Testis (tissue), 3 donors: ENCODE results near the gene CALML3. TPM values are rescaled to one million over a fixed set of nuclear protein-coding genes. Genes with fewer than 3 reads are reported as not detected.

ENCODE experiments used
- DNase-seq: peaks from one replicate; pipeline ENCODE4 v3.0.0-alpha.2; 2019
- H3K27ac ChIP-seq, 2 donors: fragments of 200-600 bp; sonication (generic); one replicate each; pipeline ENCODE4 v1.5.1; 2019
- H3K27me3 ChIP-seq: fragments of 200-600 bp; sonication (generic); one replicate; pipeline ENCODE4 v1.5.1; 2019
- H3K36me3 ChIP-seq: fragments of 200-600 bp; sonication (generic); one replicate; pipeline ENCODE4 v1.5.1; 2017; ENCODE audit warnings: low read depth; ENCODE audit errors: missing control alignments
- H3K4me1 ChIP-seq: fragments of 200-600 bp; sonication (generic); one replicate; pipeline ENCODE4 v1.5.1; 2019
- H3K4me3 ChIP-seq, 2 donors: fragments of 200-600 bp; sonication (generic); one replicate each; pipeline ENCODE4 v1.5.1; 2017 to 2019
- H3K9me3 ChIP-seq: fragments of 200-600 bp; sonication (generic); one replicate; pipeline ENCODE4 v1.5.1; 2017
- POLR2A ChIP-seq: fragments of 450-650 bp; IDR thresholded peaks from one replicate; pipeline ENCODE4 v1.6.1; 2017; ENCODE audit warnings: antibody characterized with exemption, mild to moderate bottlenecking, moderate library complexity
- WGBS, 2 donors: methylation state at CpG; one replicate each; pipeline ENCODE4 v1.1.5; 2018; 5-methylcytosine and 5-hydroxymethylcytosine counted together
- intact Hi-C: fragments of 100-400 bp; cut with DNase I; formaldehyde crosslinking; loops from one replicate; pipeline ENCODE4 v1.15.1; 2023; ENCODE audit warnings: low total_unique reads
- polyA plus RNA-seq: library from polyadenylated mRNA; stranded (reverse); fragments of 350-450 nt; fragmentation: Illumina TruSeq; extraction: RNeasy Lipid Tissue Mini Kit (QIAGEN cat#74804); gene quantifications from one replicate; pipeline ENCODE4 v1.2.3, GENCODE V29; 2014; ENCODE audit warnings: low read depth, low replicate concordance; ENCODE audit not compliant: insufficient read depth
- total RNA-seq, 2 donors: library from RNA; depleted of rRNA; stranded (reverse); fragments of >200 nt; gene quantifications; one replicate each; pipeline ENCODE4 v1.2.3, GENCODE V29; 2016
- TF ChIP-seq, protein P1 (sequence below), 3 experiments: fragments of 450-650 bp in 2 of 3; fragments of 200-600 bp in 1 of 3; sonication (generic) in 1 of 3; IDR thresholded peaks; one replicate each; pipeline ENCODE4 v1.5.1; 2016 to 2019; ENCODE audit warnings: antibody characterized with exemption in 3 of 3, mild to moderate bottlenecking in 2 of 3, moderate library complexity in 1 of 3

CALML3 gene
- total and polyA plus RNA-seq, 3 donors from 2014 or later = 0.19 to 1.5 (median 0.63) TPM

DNA sequence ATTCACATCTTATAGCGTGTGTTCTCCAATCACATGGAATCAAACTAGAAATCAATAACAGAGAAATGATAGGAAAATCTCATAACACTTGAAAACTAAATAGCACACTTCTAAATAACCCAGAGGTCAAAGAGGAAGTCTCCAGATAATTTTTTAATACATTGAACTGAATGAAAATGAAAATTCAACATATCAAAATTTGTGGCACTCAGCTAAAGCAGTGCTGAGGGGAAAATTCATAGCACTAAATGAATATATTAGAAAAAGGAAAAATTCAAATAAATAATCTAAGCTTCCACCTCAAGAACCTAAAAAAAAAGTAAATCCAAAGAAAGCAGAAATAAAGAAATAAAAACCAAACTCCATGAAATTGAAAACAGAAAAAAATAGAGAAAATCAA is 17.3 kb downstream of the CALML3 start:
- TF ChIP-seq, protein P1, sequence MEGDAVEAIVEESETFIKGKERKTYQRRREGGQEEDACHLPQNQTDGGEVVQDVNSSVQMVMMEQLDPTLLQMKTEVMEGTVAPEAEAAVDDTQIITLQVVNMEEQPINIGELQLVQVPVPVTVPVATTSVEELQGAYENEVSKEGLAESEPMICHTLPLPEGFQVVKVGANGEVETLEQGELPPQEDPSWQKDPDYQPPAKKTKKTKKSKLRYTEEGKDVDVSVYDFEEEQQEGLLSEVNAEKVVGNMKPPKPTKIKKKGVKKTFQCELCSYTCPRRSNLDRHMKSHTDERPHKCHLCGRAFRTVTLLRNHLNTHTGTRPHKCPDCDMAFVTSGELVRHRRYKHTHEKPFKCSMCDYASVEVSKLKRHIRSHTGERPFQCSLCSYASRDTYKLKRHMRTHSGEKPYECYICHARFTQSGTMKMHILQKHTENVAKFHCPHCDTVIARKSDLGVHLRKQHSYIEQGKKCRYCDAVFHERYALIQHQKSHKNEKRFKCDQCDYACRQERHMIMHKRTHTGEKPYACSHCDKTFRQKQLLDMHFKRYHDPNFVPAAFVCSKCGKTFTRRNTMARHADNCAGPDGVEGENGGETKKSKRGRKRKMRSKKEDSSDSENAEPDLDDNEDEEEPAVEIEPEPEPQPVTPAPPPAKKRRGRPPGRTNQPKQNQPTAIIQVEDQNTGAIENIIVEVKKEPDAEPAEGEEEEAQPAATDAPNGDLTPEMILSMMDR (IDR thresholded peaks at IDR 0.05) = no peak
- TF ChIP-seq POLR2A = no peak
- Histone ChIP-seq H3K27me3 (no peaks in the 10 kb centered on the region), H3K27ac (no peak overlapping the region), H3K36me3 (no peaks in the 10 kb centered on the region), H3K4me3 (no peak overlapping the region), H3K9me3 (no peaks in the 10 kb centered on the region), H3K4me1 (peaks cover 7% of the 10 kb centered on the region)
- intact Hi-C loops = no loop called here
- no peak for DNase-seq
- WGBS, 2 donors = 97 to 100% methylated on average over 1 of the region's 1 CpG

DNA sequence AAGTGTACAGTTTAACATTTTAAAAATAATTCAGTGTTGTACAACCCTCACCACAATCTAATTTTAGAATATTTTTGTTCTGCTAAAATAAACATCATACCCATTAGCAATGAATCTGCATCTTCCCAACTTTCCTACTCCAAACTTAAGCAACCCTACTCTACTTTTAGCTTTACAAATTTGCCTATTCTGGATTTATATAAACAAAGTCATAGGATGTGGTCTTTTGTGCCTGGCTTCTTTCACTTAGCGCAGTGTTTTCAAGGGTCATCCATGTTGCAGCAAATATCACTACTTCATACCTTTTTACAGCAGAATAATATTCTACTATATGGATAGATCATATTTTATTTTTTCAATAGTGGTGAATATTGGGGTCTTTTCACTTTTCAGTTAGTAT is 18.9 kb downstream of the CALML3 start:
- DNase-seq = no peak
- Histone ChIP-seq H3K4me1 (peaks cover 21% of the 10 kb centered on the region), H3K27ac (no peak overlapping the region), H3K27me3 (no peaks in the 10 kb centered on the region), H3K9me3 (no peaks in the 10 kb centered on the region), H3K4me3 (no peak overlapping the region), H3K36me3 (no peaks in the 10 kb centered on the region)
- intact Hi-C loops = no loop called here
- TF ChIP-seq, protein P1 (IDR thresholded peaks at IDR 0.05) = no peak
- TF ChIP-seq POLR2A = no peak
- WGBS, 2 donors = 81 to 82% methylated on average over 1 of the region's 1 CpG

- 84 to 87% methylated on average over 6 of the region's 6 CpGs for WGBS, 2 donors
- Histone ChIP-seq H3K4me1 (peaks cover 22% of the 10 kb centered on the region), H3K9me3 (no peaks in the 10 kb centered on the region), H3K27ac (no peak overlapping the region), H3K27me3 (no peaks in the 10 kb centered on the region), H3K36me3 (no peaks in the 10 kb centered on the region), H3K4me3 (no peak overlapping the region)
- intact Hi-C loops = no loop called here
- no peak for TF ChIP-seq POLR2A
- TF ChIP-seq, protein P1 (IDR thresholded peaks at IDR 0.05) = no peak
- no peak for DNase-seq
Measured at GRCh38 chr10:5544216-5544805, 19.6 kb downstream of the CALML3 start.

GRCh38 chr10:5545011-5545410 is 20.2 kb downstream of the CALML3 start:
- WGBS, 2 donors = 74 to 83% methylated on average over 1 of the region's 1 CpG
- Histone ChIP-seq H3K27ac (peak overlapping the region in 1 of 2 donors; percentile 74), H3K9me3 (no peaks in the 10 kb centered on the region), H3K4me3 (no peak overlapping the region), H3K27me3 (no peaks in the 10 kb centered on the region), H3K36me3 (no peaks in the 10 kb centered on the region), H3K4me1 (peaks cover 22% of the 10 kb centered on the region)
- no peak for DNase-seq
- intact Hi-C loops = no loop called here
- TF ChIP-seq POLR2A = no peak
- TF ChIP-seq, protein P1 (IDR thresholded peaks at IDR 0.05) = no peak

GRCh38 chr10:5545426-5545777 is 20.6 kb downstream of the CALML3 start:
- H3K4me1 ChIP-seq = peaks cover 22% of the 10 kb centered on the region
- WGBS, 2 donors = 50 to 68% methylated on average over 1 to 2 of the region's 2 CpGs
- no peaks in the 10 kb centered on the region for H3K27me3 ChIP-seq
- intact Hi-C loops = no loop called here
- no peak for DNase-seq
- TF ChIP-seq POLR2A = no peak
- TF ChIP-seq, protein P1 (IDR thresholded peaks at IDR 0.05) = no peak
- no peaks in the 10 kb centered on the region for H3K36me3 ChIP-seq
- no peak overlapping the region for H3K4me3 ChIP-seq
- no peaks in the 10 kb centered on the region for H3K9me3 ChIP-seq
- H3K27ac ChIP-seq = peak overlapping the region in 1 of 2 donors; percentile 74
